IMR-90 (cell line): ENCODE measurements around the gene COL13A1. TPM values are rescaled to one million over a fixed set of nuclear protein-coding genes. Genes with fewer than 3 reads are reported as not detected.

ENCODE experiments used
- ATAC-seq: fragments of 200-7000 bp; cut with Tn5 transposase; 2 replicates; pipeline ENCODE4 v1.9.1; 2020; ENCODE audit warnings: low read depth, mild to moderate bottlenecking, moderate library complexity
- BruUV-seq: library from RNA; stranded (reverse); fragments of 400-500 nt; replicated peaks from 2 replicates; lab custom pipeline; 2021; lab: Mats Ljungman, UMichigan
- CTCF ChIA-PET: fragments of 300-600 bp; formaldehyde crosslinking; extraction: SDS; loops from one replicate; lab custom pipeline; 2021; ENCODE audit warnings: antibody characterized with exemption; lab: Yijun Ruan, JAX
- POLR2A ChIA-PET: fragments of 300-600 bp; sonication (Branson Sonifier 250); formaldehyde crosslinking; loops from one replicate; lab custom pipeline; 2022; ENCODE audit warnings: antibody characterized with exemption; ENCODE audit not compliant: unreplicated experiment; lab: Charles Lee
- DNase-seq: peaks from one replicate; pipeline ENCODE4 v3.0.0; 2013
- H2AFZ ChIP-seq: replicated peaks from 2 replicates; pipeline ENCODE3; 2013; ENCODE audit warnings: low read length, mild to moderate bottlenecking; ENCODE audit not compliant: poor library complexity
- H2AK5ac ChIP-seq: 2 replicates; pipeline ENCODE4 v1.6.1; 2013; ENCODE audit warnings: low read depth, low read length, inconsistent platforms
- H2AK9ac ChIP-seq: replicated peaks from 2 replicates; pipeline ENCODE3; 2013; ENCODE audit warnings: mild to moderate bottlenecking, low read depth, low read length, moderate library complexity; ENCODE audit not compliant: poor library complexity
- H2BK120ac ChIP-seq: 2 replicates; pipeline ENCODE4 v1.6.1; 2013; ENCODE audit warnings: low read depth, low read length, inconsistent platforms
- H2BK15ac ChIP-seq: 3 replicates; pipeline ENCODE4 v1.6.1; 2013; ENCODE audit warnings: low read depth, low read length, inconsistent platforms
- H2BK20ac ChIP-seq: 2 replicates; pipeline ENCODE4 v1.6.1; 2013; ENCODE audit warnings: low read depth, mild to moderate bottlenecking, inconsistent platforms, low read length, moderate library complexity
- H2BK5ac ChIP-seq: 2 replicates; pipeline ENCODE4 v1.6.1; 2013; ENCODE audit warnings: mild to moderate bottlenecking, low read depth, low read length, inconsistent platforms; ENCODE audit not compliant: poor library complexity, severe bottlenecking
- H3K14ac ChIP-seq: replicated peaks from 2 replicates; pipeline ENCODE4 v1.6.1; 2013; ENCODE audit warnings: low read depth, low read length, inconsistent platforms
- H3K18ac ChIP-seq: 2 replicates; pipeline ENCODE4 v1.6.1; 2013; ENCODE audit warnings: low read depth, low read length, control low read depth
- H3K23ac ChIP-seq: 2 replicates; pipeline ENCODE4 v1.6.1; 2013; ENCODE audit warnings: low read depth, low read length, inconsistent platforms
- H3K27ac ChIP-seq: 2 replicates; pipeline ENCODE4 v1.5.1; 2013; ENCODE audit warnings: mild to moderate bottlenecking, control low read depth, low read length; ENCODE audit not compliant: insufficient read depth
- H3K27me3 ChIP-seq: 2 replicates; pipeline ENCODE4 v1.6.1; 2013; ENCODE audit warnings: low read length; ENCODE audit not compliant: control insufficient read depth, insufficient read depth
- H3K36me3 ChIP-seq: 2 replicates; pipeline ENCODE4 v1.6.1; 2013; ENCODE audit warnings: low read length, mixed read lengths; ENCODE audit not compliant: control insufficient read depth, insufficient read depth
- H3K4ac ChIP-seq: 2 replicates; pipeline ENCODE4 v1.6.1; 2013; ENCODE audit warnings: low read depth, low read length, inconsistent platforms
- H3K4me1 ChIP-seq: 2 replicates; pipeline ENCODE4 v1.6.1; 2013; ENCODE audit warnings: low read length, mixed read lengths; ENCODE audit not compliant: control insufficient read depth, insufficient read depth
- H3K4me2 ChIP-seq: 2 replicates; pipeline ENCODE4 v1.6.1; 2013; ENCODE audit warnings: low read depth, mild to moderate bottlenecking, control low read depth, low read length, moderate library complexity
- H3K4me3 ChIP-seq: 2 replicates; pipeline ENCODE4 v1.5.1; 2013; ENCODE audit warnings: low read depth, mild to moderate bottlenecking, control low read depth, low read length, moderate library complexity; ENCODE audit not compliant: insufficient read depth
- H3K56ac ChIP-seq: 2 replicates; pipeline ENCODE4 v1.6.1; 2013; ENCODE audit warnings: low read length, inconsistent platforms; ENCODE audit not compliant: insufficient read depth; ENCODE audit errors: extremely low read depth
- H3K79me1 ChIP-seq, 2 experiments: 2 replicates each; pipeline ENCODE4 v1.6.1; 2013; ENCODE audit warnings: low read length in 2 of 2, inconsistent platforms in 1 of 2, low read depth in 1 of 2
- H3K9ac ChIP-seq: 2 replicates; pipeline ENCODE4 v1.6.1; 2013; ENCODE audit warnings: low read depth, low read length, control low read depth
- H3K9me1 ChIP-seq: 2 replicates; pipeline ENCODE4 v1.6.1; 2013; ENCODE audit warnings: low read length, inconsistent platforms; ENCODE audit not compliant: insufficient read depth
- H3K9me3 ChIP-seq: 2 replicates; pipeline ENCODE4 v1.6.1; 2013; ENCODE audit warnings: low read length; ENCODE audit not compliant: control insufficient read depth, insufficient read depth
- H4K20me1 ChIP-seq: 2 replicates; pipeline ENCODE4 v1.6.1; 2013; ENCODE audit warnings: low read length, inconsistent platforms; ENCODE audit not compliant: insufficient read depth
- H4K5ac ChIP-seq: 2 replicates; pipeline ENCODE4 v1.6.1; 2013; ENCODE audit warnings: mild to moderate bottlenecking, low read depth, low read length, control low read depth
- H4K8ac ChIP-seq, 2 experiments: 2 replicates each; pipeline ENCODE4 v1.6.1; 2013; ENCODE audit warnings: low read depth in 2 of 2, low read length in 2 of 2, control low read depth in 1 of 2, inconsistent platforms in 1 of 2
- H4K91ac ChIP-seq: 2 replicates; pipeline ENCODE4 v1.6.1; 2013; ENCODE audit warnings: low read depth, low read length, inconsistent platforms; ENCODE audit not compliant: insufficient read depth
- ELK1 ChIP-seq: fragments of 150-350 bp; IDR thresholded peaks from 2 replicates; pipeline ENCODE4 v1.6.1; 2016; ENCODE audit warnings: low read depth, mild to moderate bottlenecking, low read length, moderate library complexity, borderline replicate concordance
- RAD21 ChIP-seq: IDR thresholded peaks from 2 replicates; pipeline ENCODE4 v1.6.1; 2012; ENCODE audit warnings: low read length, improper control_type of control experiment
- WGBS, 2 experiments: methylation state at CpG; one replicate each; pipeline versions ENCODE4 v1.1.5 to v1.1.7; 2013; ENCODE audit warnings: missing lambda C conversion rate in 2 of 2; ENCODE audit not compliant: insufficient read length in 1 of 2; ENCODE audit errors: extremely low coverage in 2 of 2; 5-methylcytosine and 5-hydroxymethylcytosine counted together
- dilution Hi-C: fragments of 300-500 bp; cut with HindIII; formaldehyde crosslinking; loops from one replicate; pipeline ENCODE4 v1.14.3; 2018; ENCODE audit warnings: low sequenced_read_pairs; ENCODE audit not compliant: unreplicated experiment
- in situ Hi-C: fragments of 300-500 bp; cut with MboI; formaldehyde crosslinking; loops from 3 replicates; pipeline ENCODE4 v1.14.3; 2019; ENCODE audit warnings: low sequenced_read_pairs, inconsistent platforms, mixed read lengths
- intact Hi-C: fragments of 100-400 bp; cut with micrococcal nuclease; formaldehyde crosslinking; loops from 2 replicates; pipeline ENCODE4 v1.10.0; 2022
- polyA plus RNA-seq, 3 experiments: library from polyadenylated mRNA; depleted of rRNA; stranded (reverse); fragments of >200 nt; gene quantifications; 2 replicates each; pipeline ENCODE4 v1.2.3, GENCODE V29; 2012; ENCODE audit warnings: low replicate concordance in 1 of 3
- total RNA-seq: library from RNA; depleted of rRNA; stranded (reverse); fragments of >200 nt; gene quantifications from 2 replicates; pipeline ENCODE4 v1.2.3, GENCODE V29; 2012
- TF ChIP-seq, protein P1 (sequence below): conservative IDR thresholded peaks from 2 replicates; pipeline ENCODE4 v1.5.1; 2012; ENCODE audit warnings: mild to moderate bottlenecking, low read depth, low read length, improper control_type of control experiment

The COL13A1 gene
- total and polyA plus RNA-seq, 2 of the 4 experiments (the other 2 are of a cell fraction): 12.2 to 31.3 TPM

DNA sequence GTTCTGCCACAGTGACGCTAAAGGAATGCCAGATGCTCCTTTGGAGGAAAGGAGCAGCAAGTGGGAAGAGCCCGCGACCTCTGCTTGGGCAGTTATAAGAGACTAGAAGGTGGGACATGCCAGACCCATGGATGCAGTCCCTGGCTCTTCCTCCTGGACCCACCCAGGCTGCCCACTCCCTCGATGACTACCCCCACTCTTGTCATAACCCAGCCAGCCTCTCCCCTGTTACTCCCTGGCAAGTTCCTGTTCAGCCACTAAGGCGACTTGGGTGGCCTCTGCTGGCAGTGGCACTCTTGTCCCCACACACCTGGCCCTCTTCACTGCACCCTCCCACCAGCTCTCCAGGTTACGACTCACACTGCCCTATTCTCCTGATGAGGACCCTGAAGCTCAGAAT lies 33.5 kb downstream of the COL13A1 start:
- TF ChIP-seq RAD21 (no peak), ELK1 (no peak)
- TF ChIP-seq, protein P1, sequence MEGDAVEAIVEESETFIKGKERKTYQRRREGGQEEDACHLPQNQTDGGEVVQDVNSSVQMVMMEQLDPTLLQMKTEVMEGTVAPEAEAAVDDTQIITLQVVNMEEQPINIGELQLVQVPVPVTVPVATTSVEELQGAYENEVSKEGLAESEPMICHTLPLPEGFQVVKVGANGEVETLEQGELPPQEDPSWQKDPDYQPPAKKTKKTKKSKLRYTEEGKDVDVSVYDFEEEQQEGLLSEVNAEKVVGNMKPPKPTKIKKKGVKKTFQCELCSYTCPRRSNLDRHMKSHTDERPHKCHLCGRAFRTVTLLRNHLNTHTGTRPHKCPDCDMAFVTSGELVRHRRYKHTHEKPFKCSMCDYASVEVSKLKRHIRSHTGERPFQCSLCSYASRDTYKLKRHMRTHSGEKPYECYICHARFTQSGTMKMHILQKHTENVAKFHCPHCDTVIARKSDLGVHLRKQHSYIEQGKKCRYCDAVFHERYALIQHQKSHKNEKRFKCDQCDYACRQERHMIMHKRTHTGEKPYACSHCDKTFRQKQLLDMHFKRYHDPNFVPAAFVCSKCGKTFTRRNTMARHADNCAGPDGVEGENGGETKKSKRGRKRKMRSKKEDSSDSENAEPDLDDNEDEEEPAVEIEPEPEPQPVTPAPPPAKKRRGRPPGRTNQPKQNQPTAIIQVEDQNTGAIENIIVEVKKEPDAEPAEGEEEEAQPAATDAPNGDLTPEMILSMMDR: no peak
- POLR2A ChIA-PET: no interaction called here
- dilution Hi-C loops: no loop called here

More for the DNA sequence above, 33.5 kb downstream of the COL13A1 start:
- Histone ChIP-seq H3K27me3 (no peaks in the 10 kb centered on the region), H3K18ac (no peak overlapping the region), H2BK5ac (no peak overlapping the region), H3K14ac (no peak overlapping the region), H3K23ac (no peak overlapping the region), H3K9ac (no peak overlapping the region), H3K27ac (no peak overlapping the region), H4K8ac (no peak overlapping the region), H4K5ac (no peak overlapping the region), H3K4me2 (no peak overlapping the region), H3K56ac (no peak overlapping the region), H2AK5ac (no peak overlapping the region), H3K9me3 (no peaks in the 10 kb centered on the region), H4K91ac (no peak overlapping the region), H3K4me3 (no peak overlapping the region), H2AK9ac (no peak overlapping the region), H2BK120ac (no peak overlapping the region), H2AFZ (no peak overlapping the region), H4K20me1 (no peaks in the 10 kb centered on the region; the same call in 1 of the 2 replicates), H3K36me3 (no peaks in the 10 kb centered on the region), H3K9me1 (peaks cover 35% of the 10 kb centered on the region), H2BK20ac (no peak overlapping the region), H3K4ac (no peak overlapping the region), H3K4me1 (peaks cover 34% of the 10 kb centered on the region), H3K79me1 (peaks cover 13 to 60% of the 10 kb centered on the region in 2 experiments), H2BK15ac (no peak overlapping the region)
- BruUV-seq: no TSS peak
- 88% methylated on average over 1 of the region's 6 CpGs; no CpG with 5 or more reads in 1 of the 2 experiments for WGBS, 2 experiments
- intact Hi-C loops (no loop called here), in situ Hi-C loops (no loop called here)
- DNase-seq (no peak), ATAC-seq (no peak)
- CTCF ChIA-PET: no interaction called here
